Activated CD8-positive, alpha-beta memory T cell treated with anti-CD3 and anti-CD28 coated beads, Interleukin-2, amount 10 ng/mL, durations not matched to agents 7 days and 5 days (primary cell): ENCODE data around the gene PRKCE. TPM values are rescaled to one million over a fixed set of nuclear protein-coding genes. Genes with fewer than 3 reads are reported as not detected.

ENCODE experiments used
- total RNA-seq, 2 experiments: library from RNA; stranded (reverse); gene quantifications; one replicate each; pipeline ENCODE4 v1.2.3, GENCODE V29; 2021

PRKCE gene
- total RNA-seq, 2 experiments from 2014 or later, result 16.7 to 39.2 TPM

Other genes starting within 250 kb of the PRKCE start
- 10 to 100 TPM; 17.6 to 22.2 TPM for gene SRBD1, start 40.4 kb upstream of the PRKCE start, total RNA-seq